ENCODE results near the gene SDF4.

GRCh38 chr1:1183833-1184775 lies 47.7 kb downstream of the SDF4 start:
- TF ChIP-seq CTCF (IDR thresholded peaks at IDR 0.05) (no peak), POLR2A (IDR thresholded peaks at IDR 0.05) (no peak)

All from lower leg skin (tissue), 3 donors.